HPDE6-E6E7 (cell line): ENCODE measurements around the gene SCAMP4.
A peak's percentile ranks its signal among the peaks of the same experiment; 100 is the strongest.
"Not testable (repeated sequence)": the region's sequence is repeated elsewhere in the genome, so short reads cannot be mapped to it uniquely, and the experiment has no call there.

Experiments used
- DNase-seq: peaks from one replicate; pipeline ENCODE4 v3.0.0; 2011; ENCODE audit warnings: missing footprints; ENCODE audit errors: extremely low spot score

The SCAMP4 gene

GRCh38 chr19:1882786-1883692 lies 22.2 kb upstream of the SCAMP4 start:
- DNase-seq = no peak

DNA sequence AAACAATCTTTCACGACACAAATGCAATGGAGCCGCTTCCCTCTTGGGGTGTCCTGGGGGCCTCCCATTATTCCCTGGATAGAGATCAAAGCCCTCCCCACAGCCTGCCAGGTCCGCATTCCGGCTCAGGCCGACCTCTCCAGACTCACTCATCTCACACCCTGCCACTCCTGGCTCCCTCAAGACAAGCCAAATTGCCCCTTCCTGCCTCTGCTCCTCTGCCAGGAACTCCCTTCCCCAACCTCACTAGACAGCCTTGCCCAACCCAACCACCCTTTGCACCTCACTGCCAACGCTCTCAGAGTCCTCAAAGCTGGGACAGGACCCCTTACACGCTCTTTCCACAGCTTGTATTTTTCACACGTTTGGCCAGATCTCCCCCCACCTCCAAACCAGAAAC lies 21.4 kb upstream of the SCAMP4 start:
- no peak for DNase-seq

- DNase-seq = no peak
Measured at GRCh38 chr19:1884291-1884718, 20.9 kb upstream of the SCAMP4 start.

GRCh38 chr19:1884719-1885334 lies 20.4 kb upstream of the SCAMP4 start:
- DNase-seq = no peak

DNA sequence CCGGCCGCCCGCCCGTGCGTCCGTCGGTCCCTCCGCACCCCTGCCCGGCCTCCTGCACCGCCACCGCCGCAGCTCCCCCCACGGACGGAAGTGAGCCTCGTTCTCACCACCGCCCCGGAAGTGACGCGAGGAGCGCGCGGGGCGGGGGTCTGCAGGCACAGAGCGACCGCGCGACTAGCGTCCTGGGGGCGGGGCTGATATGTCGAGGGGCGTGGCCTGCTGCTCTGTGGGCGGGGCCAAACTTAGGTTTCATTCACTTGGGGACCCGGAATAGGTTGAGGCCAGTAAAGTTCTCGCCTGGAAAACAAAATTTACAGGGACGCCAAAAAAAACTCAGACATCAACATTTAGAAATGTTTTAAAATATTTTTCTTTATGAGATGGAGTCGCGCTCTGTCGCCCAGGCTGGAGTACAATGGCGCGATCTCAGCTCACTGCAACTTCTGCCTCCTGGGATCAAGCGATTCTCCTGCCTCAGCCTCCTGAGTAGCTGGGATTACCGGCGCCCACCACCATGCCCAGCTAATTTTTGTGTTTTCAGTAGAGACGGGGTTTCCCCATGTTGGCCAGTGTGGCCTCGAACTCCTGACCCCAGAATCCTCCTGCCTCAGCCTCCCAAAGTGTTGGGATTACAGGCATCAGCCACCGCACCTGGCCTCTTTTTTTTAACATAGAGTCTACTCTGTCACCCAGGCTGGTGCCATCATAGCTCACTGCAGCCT lies 19.6 kb upstream of the SCAMP4 start, which contains the start of gene ABHD17A:
ABHD17A (minus strand) TSS at position 99 of the 722 bp plus-strand sequence. CDS start 3,930 bp downstream, outside the sequence.
- peak; percentile 85 for DNase-seq

- DNase-seq = not testable (repeated sequence)
Measured at GRCh38 chr19:1886360-1886759, 18.8 kb upstream of the SCAMP4 start.

DNA sequence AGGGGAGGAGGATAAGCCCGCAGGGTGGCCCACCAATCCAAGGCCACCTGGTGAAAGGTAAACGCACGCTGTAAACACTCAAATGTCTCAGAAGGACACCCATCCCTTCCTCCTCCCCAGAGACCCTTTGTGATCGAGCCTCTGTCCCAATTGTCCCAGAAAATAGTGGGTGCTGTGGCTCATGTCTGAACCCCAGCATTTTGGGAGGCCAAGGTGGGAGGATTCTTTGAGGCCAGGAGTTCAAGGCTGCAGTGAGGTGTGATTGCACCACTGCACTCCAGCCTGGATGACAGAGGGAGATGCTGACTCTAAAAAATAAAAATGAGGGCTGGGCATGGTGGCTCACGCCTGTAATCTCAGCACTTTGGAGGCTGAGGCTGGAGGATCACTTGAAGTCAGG lies 16.8 kb upstream of the SCAMP4 start:
- DNase-seq = no peak

DNA sequence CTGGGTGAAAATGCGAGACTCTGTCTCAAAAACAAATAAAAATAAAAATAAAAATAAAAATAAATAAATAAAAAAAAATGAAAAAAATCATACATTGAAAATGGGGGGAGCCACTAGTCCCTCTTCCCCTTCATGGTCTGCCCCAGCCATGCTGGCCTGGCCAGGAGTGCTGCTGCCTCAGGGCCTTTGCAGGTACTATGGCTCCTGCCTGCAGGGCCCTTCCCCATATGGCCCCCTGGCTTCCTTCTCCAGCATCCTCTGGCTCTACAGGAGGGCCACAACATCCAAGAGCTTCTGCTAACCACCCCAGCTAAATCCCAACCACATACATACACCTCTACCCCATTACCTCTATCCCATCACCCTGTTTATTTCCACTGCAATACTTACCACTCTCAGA lies 15.3 kb upstream of the SCAMP4 start:
- DNase-seq = no peak

DNA sequence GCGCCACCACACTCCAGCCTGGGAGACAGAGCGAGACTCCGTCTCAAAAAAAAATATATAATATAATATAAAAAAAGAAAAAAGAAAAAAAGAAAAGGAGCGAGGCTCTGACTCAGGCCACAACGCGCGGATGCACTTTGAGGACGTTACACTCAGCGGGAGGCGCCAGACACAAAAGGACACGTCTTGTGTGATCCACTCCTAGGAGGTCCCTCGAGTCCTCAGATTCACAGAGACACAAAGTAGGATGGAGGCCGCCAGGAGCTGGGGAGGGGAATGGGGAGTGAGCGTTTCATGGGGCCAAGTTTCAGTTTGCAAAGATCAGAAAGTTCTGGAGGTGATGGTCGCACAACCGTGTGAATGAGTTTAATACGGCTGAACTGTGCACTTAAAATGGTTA lies 11.4 kb upstream of the SCAMP4 start:
- no peak for DNase-seq

- DNase-seq = no peak
Measured at GRCh38 chr19:1896508-1896907, 8.7 kb upstream of the SCAMP4 start.

DNA sequence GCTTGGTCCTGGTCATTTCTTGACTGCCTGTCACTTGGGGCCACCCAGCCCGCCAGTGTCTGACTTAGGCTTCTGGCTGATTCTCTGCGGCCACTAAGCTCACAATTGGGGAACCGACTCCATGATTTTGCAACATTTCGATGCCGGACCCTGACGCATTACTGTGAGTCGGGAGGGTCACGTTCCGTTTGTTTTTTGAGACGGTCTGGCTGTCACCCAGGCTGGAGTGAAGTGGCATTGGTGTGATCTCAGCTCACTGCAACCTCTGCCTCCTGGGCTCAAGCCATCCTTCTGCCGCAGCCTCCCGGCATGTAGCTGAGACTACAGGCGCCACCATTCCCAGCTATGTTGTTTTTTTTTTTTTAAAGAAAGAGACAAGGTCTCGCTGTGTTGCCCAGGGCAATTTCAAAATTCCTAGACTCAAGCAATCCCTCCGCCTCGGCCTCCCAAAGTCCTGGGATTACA lies 3.2 kb upstream of the SCAMP4 start:
- no peak for DNase-seq

DNA sequence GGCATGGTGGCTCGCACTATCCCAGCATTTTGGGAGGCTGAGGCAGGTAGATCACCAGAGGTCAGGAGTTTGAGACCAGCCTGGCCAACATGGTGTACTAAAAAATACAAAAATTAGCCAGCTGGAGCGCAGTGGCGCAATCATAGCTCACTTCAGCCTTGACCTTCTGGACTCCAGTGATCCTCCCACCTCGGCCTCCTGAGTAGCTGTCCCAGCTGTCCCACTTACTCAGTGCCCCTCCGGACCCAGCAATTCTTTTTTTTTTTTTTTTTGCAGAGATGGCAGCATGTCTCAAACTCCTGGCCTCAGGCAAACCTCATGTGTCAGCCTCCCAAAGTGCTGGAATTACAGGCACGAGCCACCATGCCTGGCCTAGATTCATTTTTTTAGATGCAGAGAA lies 2.3 kb upstream of the SCAMP4 start:
- no peak for DNase-seq

DNA sequence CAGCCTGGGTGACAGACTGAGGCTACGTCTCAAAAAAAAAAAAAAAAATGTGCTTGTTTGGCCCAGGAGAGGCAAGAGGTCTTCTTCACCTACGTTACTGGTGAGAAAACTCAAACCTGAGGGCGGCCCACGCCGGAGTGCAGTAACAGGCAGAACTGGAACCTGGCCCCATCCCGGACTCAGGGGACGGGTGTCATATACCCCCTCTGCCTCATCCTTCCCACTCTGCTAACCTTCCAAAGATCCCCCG lies 414 bp upstream of the SCAMP4 start:
- DNase-seq = no peak

DNA sequence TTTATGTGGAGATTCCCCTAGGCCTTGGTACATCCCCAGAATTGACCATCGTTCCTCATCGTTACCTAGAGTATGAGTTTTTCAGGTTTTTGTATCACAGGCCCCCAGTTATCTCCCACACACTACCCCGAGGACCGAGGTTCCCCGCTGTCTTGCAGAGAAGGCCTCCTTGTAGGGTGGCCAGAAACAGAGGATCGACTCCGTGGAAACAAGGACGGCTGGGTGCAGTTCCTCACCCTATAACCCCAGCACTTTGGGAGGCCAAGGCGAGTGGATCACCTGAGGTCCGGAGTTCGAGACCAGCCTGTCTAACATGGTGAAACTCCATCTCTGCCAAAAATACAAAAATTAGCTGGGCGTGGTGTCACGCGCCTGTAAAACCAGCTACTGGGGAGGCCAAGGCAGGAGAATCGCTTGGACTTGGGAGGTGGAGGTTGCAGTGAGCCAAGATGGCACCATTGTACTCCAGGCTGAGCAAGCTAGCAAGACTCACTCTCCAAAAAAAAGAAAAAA lies 720 bp downstream of the SCAMP4 start:
- DNase-seq = no peak

DNA sequence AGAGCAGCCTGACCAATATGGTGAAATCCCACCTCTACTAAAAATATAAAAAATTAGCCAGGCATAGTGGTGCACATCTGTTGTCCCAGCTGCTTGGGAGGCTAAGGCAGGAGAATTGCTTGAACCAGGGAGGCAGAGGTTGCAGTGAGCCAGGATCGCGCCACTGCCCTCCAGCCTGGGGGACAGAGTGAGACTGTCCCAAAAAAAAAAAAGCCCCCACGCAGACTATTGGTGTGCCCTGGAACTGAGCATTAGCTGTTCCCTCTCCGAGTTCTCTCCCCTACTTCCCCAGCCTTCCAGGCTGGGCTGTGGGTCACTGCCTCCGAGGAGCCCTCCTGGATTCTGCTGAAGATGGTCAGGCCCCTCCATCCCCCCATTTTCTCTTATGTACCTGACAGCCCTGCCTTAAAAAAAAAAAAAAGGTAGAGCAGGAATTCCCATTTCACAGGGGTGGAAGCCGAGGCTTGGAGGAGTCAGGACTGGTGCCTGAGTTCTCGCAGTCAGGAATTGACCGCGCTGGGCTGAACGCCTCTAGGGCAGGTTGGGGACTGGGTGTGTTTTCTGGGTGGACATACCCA lies 1.9 kb downstream of the SCAMP4 start:
- no peak for DNase-seq

DNA sequence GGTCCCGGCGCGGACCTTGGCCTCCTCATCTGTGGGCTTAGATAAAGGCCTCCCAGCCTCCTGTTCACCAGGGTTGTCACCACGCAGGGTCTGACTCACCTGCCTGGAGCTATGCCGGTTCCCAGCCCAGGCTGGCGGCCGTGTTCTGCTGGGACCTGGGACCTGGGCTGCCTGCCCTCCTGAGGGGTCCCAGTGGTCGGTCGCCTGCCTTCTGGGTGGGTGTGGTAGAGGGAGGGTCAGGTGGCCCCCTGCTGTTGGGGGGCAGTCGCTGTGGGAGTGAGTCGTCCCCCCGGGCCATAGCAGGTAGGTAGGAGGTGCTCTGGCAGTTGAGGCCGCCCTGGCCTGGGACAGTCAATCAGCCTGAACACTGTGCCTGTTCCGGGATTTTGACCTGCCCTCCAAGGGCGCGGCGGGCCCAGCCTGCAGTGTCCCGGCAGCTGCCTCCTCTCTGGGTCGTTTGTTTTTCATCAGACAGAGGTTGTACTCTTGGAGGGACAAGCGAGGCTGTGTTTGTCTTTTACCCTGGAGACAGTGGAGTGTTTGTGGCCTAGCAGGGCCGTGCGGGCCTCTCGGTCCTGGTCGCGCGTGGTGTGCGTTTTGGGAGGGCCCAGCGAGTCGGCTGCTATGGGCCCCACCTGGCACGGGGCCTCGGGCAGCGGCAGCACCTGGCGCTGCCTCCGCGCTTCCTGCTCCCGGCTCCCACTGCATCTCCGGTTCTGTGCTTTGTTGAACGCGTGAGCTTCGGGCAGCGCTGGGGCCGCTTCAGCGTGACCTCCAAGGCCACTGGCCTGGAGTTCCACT lies 2.6 kb downstream of the SCAMP4 start:
- DNase-seq = no peak

DNA sequence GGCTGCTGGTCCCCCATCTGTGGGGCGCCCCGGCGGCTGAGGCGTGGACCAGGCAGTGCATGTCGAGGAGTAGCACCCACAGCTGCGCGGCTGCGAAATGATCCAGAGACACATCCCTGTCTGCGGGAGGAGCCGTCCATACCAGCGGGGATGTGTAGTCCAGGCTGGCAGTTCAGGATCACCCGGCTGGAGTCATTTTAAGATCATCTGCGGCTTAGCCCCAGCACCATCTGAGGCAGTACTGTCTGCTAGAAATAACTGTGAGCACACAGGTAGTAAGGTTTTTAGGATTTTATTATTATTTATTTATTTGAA lies 3.1 kb downstream of the SCAMP4 start:
- no peak for DNase-seq

DNA sequence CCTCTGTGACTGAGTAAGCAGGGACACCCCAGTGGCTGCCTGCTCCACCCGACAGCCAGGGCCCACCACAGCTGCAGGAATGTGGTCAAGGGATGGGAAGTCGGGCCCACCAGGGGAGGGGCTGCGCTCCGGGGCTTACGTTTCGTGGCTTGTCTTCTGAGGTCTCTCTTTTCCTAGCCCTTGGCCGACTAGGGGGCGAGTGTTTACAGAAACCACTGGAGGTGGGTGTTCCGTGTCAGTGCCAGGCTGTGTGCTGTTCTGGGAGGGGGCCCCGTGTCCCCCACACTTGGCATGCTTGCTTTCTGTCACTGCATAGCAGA lies 4.5 kb downstream of the SCAMP4 start:
- no peak for DNase-seq

DNA sequence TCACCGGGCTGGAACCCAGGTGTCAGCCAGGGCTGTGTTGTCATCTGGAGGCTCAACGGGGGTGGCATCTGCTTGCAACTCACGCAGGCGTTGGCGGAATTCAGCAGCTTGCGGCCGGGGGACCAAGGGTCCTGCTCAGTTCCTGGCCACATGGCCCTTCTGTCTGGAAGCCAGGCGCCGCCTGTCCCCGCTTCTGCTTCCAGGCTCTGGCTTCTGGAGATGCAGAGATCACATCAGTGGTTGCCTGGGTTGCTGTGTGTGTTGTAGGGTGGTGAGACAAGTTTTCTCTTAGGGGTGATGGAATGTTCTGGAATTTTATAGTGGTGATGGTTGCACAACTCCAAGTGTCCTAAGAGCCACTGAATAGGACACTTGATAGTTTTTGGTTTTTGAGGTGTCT lies 5.0 kb downstream of the SCAMP4 start:
- no peak for DNase-seq

DNA sequence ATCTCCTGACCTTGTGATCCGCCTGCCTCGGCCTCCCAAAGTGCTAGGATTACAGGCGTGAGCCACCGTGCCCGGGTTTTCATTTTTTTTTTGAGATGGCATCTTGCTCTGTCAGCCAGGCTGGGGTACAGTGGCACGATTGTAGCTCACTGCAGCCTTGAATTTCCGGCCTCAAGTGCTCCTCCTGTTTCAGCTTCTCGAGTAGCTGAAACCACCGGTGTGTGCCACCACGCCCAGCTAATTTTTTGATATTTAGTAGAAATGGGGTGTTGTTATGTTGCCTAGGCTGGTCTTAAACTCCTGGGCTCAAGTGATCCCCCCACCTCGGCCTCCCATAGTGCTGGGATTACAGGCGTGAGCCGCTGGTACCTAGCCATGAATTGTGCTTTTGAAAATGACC lies 5.9 kb downstream of the SCAMP4 start:
- no peak for DNase-seq

DNA sequence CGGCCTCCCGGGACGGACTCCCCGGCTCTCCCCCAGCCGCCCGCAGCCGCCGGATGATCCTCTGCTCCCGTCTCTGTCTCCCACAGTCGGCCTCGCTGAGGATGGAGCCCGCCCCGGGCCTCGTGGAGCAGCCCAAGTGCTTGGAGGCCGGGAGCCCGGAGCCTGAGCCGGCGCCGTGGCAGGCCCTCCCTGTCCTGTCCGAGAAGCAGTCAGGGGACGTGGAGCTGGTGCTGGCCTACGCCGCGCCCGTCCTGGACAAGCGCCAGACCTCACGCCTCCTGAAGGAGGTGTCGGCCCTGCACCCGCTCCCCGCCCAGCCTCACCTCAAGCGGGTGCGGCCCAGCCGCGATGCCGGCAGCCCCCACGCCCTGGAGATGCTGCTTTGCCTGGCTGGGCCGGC lies 6.8 kb downstream of the SCAMP4 start:
- DNase-seq = no peak
